GM12878 (cell line): Measurements from ENCODE around the gene IGLL1. TPM values are rescaled to one million over a fixed set of nuclear protein-coding genes. Genes with fewer than 3 reads are reported as not detected.

ENCODE experiments used
- ATAC-seq: fragments of 200-7000 bp; cut with Tn5 transposase; 3 replicates; pipeline ENCODE4 v1.9.1; 2020; ENCODE audit warnings: mild to moderate bottlenecking, moderate library complexity
- BruUV-seq: library from RNA; stranded (reverse); fragments of 400-500 nt; replicated peaks from 2 replicates; lab custom pipeline; 2021; lab: Mats Ljungman, UMichigan
- CTCF ChIA-PET: fragments of 300-600 bp; sonication (Branson Sonifier 250); formaldehyde crosslinking; extraction: SDS; loops from one replicate; lab custom pipeline; 2021; ENCODE audit warnings: inconsistent platforms; lab: Yijun Ruan, JAX
- POLR2A ChIA-PET: fragments of 350-600 bp; formaldehyde crosslinking; extraction: SDS; loops from one replicate; lab custom pipeline; 2021; ENCODE audit warnings: inconsistent platforms; lab: Charles Lee
- RAD21 ChIA-PET: fragments of 300-600 bp; sonication (Branson Sonifier 250); formaldehyde crosslinking; loops from one replicate; lab custom pipeline; 2023; ENCODE audit warnings: antibody characterized with exemption; ENCODE audit not compliant: unreplicated experiment; lab: Charles Lee
- SMC1A ChIA-PET: fragments of 300-600 bp; sonication (Branson Sonifier 250); formaldehyde crosslinking; loops from one replicate; lab custom pipeline; 2023; ENCODE audit not compliant: unreplicated experiment, uncharacterized antibody; lab: Charles Lee
- DNase-seq: peaks from one replicate; pipeline ENCODE4 v3.0.0-alpha.2; 2011; ENCODE audit warnings: low read depth, low spot score
- FAIRE-seq: peaks from 3 replicates; lab custom pipeline; 2011; peaks lifted over from hg19 to GRCh38; lab: Jason Lieb, UNC
- H2AFZ ChIP-seq: 2 replicates; pipeline ENCODE4 v1.6.0; 2011; ENCODE audit warnings: low read depth, low read length, control low read depth; ENCODE audit not compliant: control insufficient read depth
- H3K27ac ChIP-seq: 2 replicates; pipeline ENCODE4 v1.5.1; 2011; ENCODE audit warnings: control low read depth; ENCODE audit not compliant: control insufficient read depth, insufficient read depth
- H3K27me3 ChIP-seq, 2 experiments: replicated peaks in 1 of 2; 2 replicates each; pipeline versions ENCODE4 v1.6.0 to v1.6.1; 2011; ENCODE audit warnings: low read length in 1 of 2; ENCODE audit not compliant: control insufficient read depth in 2 of 2, insufficient read depth in 2 of 2
- H3K36me3 ChIP-seq, 2 experiments: 2 replicates each; pipeline ENCODE4 v1.5.1; 2011; ENCODE audit warnings: low read length in 1 of 2; ENCODE audit not compliant: control insufficient read depth in 2 of 2, insufficient read depth in 2 of 2
- H3K4me1 ChIP-seq: 2 replicates; pipeline ENCODE4 v1.6.1; 2011; ENCODE audit warnings: mild to moderate bottlenecking, low read length, moderate library complexity, mixed read lengths; ENCODE audit not compliant: control insufficient read depth, insufficient read depth
- H3K4me2 ChIP-seq: 2 replicates; pipeline ENCODE4 v1.6.0; 2011; ENCODE audit warnings: control low read depth; ENCODE audit not compliant: control insufficient read depth, insufficient read depth
- H3K4me3 ChIP-seq: fragments of 200-600 bp; sonication (generic); 2 replicates; pipeline ENCODE4 v1.5.1; 2016
- H3K79me2 ChIP-seq: 2 replicates; pipeline ENCODE4 v1.6.0; 2011; ENCODE audit warnings: low read length; ENCODE audit not compliant: control insufficient read depth, insufficient read depth
- H3K9ac ChIP-seq: 2 replicates; pipeline ENCODE4 v1.8.0; 2011; ENCODE audit warnings: low read length, control low read depth, mixed read lengths; ENCODE audit not compliant: control insufficient read depth, insufficient read depth
- H3K9me3 ChIP-seq: replicated peaks from 3 replicates; pipeline ENCODE4 v1.5.1; 2011; ENCODE audit warnings: mild to moderate bottlenecking, low read length; ENCODE audit not compliant: control insufficient read depth, insufficient read depth
- H4K20me1 ChIP-seq: 2 replicates; pipeline ENCODE4 v1.6.0; 2011; ENCODE audit not compliant: control insufficient read depth, insufficient read depth
- CHD2 ChIP-seq: IDR thresholded peaks from 2 replicates; pipeline ENCODE4 v1.6.1; 2011; ENCODE audit warnings: low read depth, low read length, improper control_type of control experiment, borderline replicate concordance
- HDAC6 ChIP-seq: fragments of 200-600 bp; sonication (generic); IDR thresholded peaks from one replicate; pipeline ENCODE4 v1.8.0; 2017; ENCODE audit warnings: antibody characterized with exemption; ENCODE audit not compliant: unreplicated experiment
- NFXL1 ChIP-seq: fragments of 450-650 bp; IDR thresholded peaks from 2 replicates; pipeline ENCODE4 v1.6.1; 2017; ENCODE audit warnings: antibody characterized with exemption, mild to moderate bottlenecking, borderline replicate concordance
- PML ChIP-seq: IDR thresholded peaks from 2 replicates; pipeline ENCODE4 v1.6.1; 2012; ENCODE audit warnings: low read length, inconsistent platforms
- SP1 ChIP-seq: IDR thresholded peaks from one replicate; pipeline ENCODE4 v1.6.1; 2011; ENCODE audit warnings: low read depth, low read length
- WGBS: methylation state at CpG from one replicate; pipeline ENCODE4 v1.1.6; 2016; ENCODE audit warnings: low lambda C conversion rate; ENCODE audit not compliant: insufficient replicate concordance, insufficient coverage; ENCODE audit errors: missing lambda C conversion rate; 5-methylcytosine and 5-hydroxymethylcytosine counted together
- in situ Hi-C: fragments of 300-500 bp; cut with MboI; formaldehyde crosslinking; loops from 9 replicates; pipeline ENCODE4 v1.14.3; 2018; ENCODE audit warnings: mixed read lengths
- intact Hi-C: fragments of 100-400 bp; cut with micrococcal nuclease; formaldehyde crosslinking; loops from one replicate; pipeline ENCODE4 v1.14.2; 2022; ENCODE audit not compliant: unreplicated experiment
- polyA plus RNA-seq, 11 experiments: library from polyadenylated mRNA; depleted of rRNA in 4 of 11; unstranded in 6 of 11; stranded (reverse) in 5 of 11; fragments of >200 nt; fragmentation: Nextera tagmentation in 4 of 11; fragmentation: Illumina TruSeq in 1 of 11; extraction: Ambion mirVana in 4 of 11; extraction: Trizol in 1 of 11; gene quantifications; 1 replicate in 1 of 11; 2 replicates in 10 of 11; pipeline versions ENCODE4 v1.2.1 to v1.2.3, GENCODE V29; 2011 to 2016; ENCODE audit warnings: inconsistent platforms in 2 of 11, missing spikeins in 2 of 11, low read depth in 1 of 11
- total RNA-seq, 4 experiments: library from RNA; depleted of rRNA in 3 of 4; stranded (reverse); fragments of >200 nt in 3 of 4; fragmentation: Illumina TruSeq in 1 of 4; extraction: Trizol in 1 of 4; gene quantifications; 2 replicates each; pipeline versions ENCODE4 v1.2.1 to v1.2.3, GENCODE V29; 2013 to 2021
- TF ChIP-seq, protein P1 (sequence below): fragments of 450-650 bp; IDR thresholded peaks from 2 replicates; pipeline ENCODE4 v1.6.1; 2014; ENCODE audit warnings: mild to moderate bottlenecking

Gene IGLL1
- total and polyA plus RNA-seq, 10 of the 15 experiments (the other 5 are each of a cell fraction or from before 2014, with no cell fraction given) = not detected

DNA sequence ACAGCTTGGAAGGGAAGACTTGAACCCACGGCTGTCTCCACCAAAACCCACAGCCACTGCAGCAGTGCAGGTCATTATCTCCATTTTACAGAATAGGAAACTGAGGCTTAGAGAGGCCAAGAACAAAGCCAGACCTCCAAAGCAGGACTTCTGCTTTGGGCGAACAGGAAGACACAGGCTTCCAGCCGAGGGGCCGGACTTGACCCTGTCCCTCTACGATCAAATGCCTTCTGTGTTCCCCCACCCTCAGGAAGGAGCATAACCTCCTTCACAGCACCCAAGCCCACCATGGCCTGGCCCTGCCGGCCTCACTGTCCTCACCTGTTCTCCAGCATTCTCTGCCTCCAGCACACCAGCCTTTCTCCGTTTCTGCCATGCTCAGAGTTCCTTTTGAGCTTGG lies 15.8 kb downstream of the IGLL1 start:
- Histone ChIP-seq H3K36me3 (no peaks in the 10 kb centered on the region), H2AFZ (no peak overlapping the region), H4K20me1 (no peaks in the 10 kb centered on the region), H3K27ac (no peak overlapping the region), H3K27me3 (peaks cover 5 to 11% of the 10 kb centered on the region in 2 experiments), H3K79me2 (no peaks in the 10 kb centered on the region), H3K9me3 (no peaks in the 10 kb centered on the region), H3K9ac (no peak overlapping the region), H3K4me1 (no peaks in the 10 kb centered on the region), H3K4me3 (no peak overlapping the region), H3K4me2 (no peak overlapping the region)
- 28% methylated on average over 7 of the region's 7 CpGs for WGBS
- in situ Hi-C loops (no loop called here), intact Hi-C loops (no loop called here)
- ATAC-seq (no peak), DNase-seq (no peak), FAIRE-seq (no peak)
- no peak for TF ChIP-seq SP1
- POLR2A ChIA-PET = interaction anchor here (0.6 kb wide), 1 partner anchor 310 kb away, joined by 3 read pairs; no protein-coding TSS in a partner anchor
- SMC1A ChIA-PET = no interaction called here
- BruUV-seq = no TSS peak
- RAD21 ChIA-PET = no interaction called here
- CTCF ChIA-PET = no interaction called here

DNA sequence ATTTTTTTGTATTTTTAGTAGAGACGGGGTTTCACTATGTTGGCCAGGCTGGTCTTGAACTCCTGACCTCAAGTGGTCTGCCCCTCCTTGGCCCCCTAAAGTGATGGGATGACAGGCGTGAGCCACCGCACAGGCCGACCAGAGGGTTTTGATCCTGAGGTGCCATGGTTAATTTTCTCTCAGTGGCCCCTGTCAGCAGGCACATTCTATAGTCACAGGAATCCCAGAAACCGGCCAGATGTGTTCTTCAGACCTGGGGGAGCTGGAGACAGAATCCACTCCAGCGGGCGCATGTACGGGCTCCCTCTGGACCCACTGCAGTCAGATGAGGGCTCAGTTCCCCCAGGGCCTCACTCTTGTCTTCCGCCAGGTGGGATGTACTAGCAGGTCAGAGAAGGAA lies 17.0 kb downstream of the IGLL1 start:
- H3K9me3 ChIP-seq = no peaks in the 10 kb centered on the region
- no peak for DNase-seq
- no peaks in the 10 kb centered on the region for H3K36me3 ChIP-seq
- H3K4me3 ChIP-seq = no peak overlapping the region
- no peak overlapping the region for H2AFZ ChIP-seq
- BruUV-seq = no TSS peak
- FAIRE-seq = no peak
- ChIA-PET CTCF (no interaction called here), POLR2A (no interaction called here), SMC1A (no interaction called here), RAD21 (no interaction called here)
- in situ Hi-C loops (no loop called here), intact Hi-C loops (no loop called here)
- WGBS = 48% methylated on average over 9 of the region's 9 CpGs
- no peak overlapping the region for H3K4me2 ChIP-seq
- TF ChIP-seq HDAC6 (no peak), NFXL1 (no peak), CHD2 (no peak), PML (no peak)
- TF ChIP-seq, protein P1, sequence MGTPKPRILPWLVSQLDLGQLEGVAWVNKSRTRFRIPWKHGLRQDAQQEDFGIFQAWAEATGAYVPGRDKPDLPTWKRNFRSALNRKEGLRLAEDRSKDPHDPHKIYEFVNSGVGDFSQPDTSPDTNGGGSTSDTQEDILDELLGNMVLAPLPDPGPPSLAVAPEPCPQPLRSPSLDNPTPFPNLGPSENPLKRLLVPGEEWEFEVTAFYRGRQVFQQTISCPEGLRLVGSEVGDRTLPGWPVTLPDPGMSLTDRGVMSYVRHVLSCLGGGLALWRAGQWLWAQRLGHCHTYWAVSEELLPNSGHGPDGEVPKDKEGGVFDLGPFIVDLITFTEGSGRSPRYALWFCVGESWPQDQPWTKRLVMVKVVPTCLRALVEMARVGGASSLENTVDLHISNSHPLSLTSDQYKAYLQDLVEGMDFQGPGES = no peak
- H3K9ac ChIP-seq = no peak overlapping the region
- no peaks in the 10 kb centered on the region for H3K79me2 ChIP-seq
- H3K4me1 ChIP-seq = no peaks in the 10 kb centered on the region
- peaks cover 5 to 11% of the 10 kb centered on the region in 2 experiments for H3K27me3 ChIP-seq
- no peak for ATAC-seq
- no peaks in the 10 kb centered on the region for H4K20me1 ChIP-seq
- no peak overlapping the region for H3K27ac ChIP-seq
